CD8-positive, alpha-beta memory T cell (primary cell): Measurements from ENCODE around the gene MICA. TPM values are rescaled to one million over a fixed set of nuclear protein-coding genes. Genes with fewer than 3 reads are reported as not detected.

ENCODE experiments used
- CTCF ChIA-PET: fragments of 350-600 bp; sonication (Branson Sonifier 250); formaldehyde crosslinking; loops from one replicate; lab custom pipeline; 2021; ENCODE audit warnings: antibody characterized with exemption; lab: Charles Lee
- POLR2A ChIA-PET: fragments of 350-600 bp; sonication (Branson Sonifier 250); formaldehyde crosslinking; loops from one replicate; lab custom pipeline; 2021; ENCODE audit warnings: antibody characterized with exemption; lab: Charles Lee
- DNase-seq, 5 donors: peaks; one replicate each; pipeline versions ENCODE4 v3.0.0 to v3.0.0-alpha.2; 2020 to 2022; ENCODE audit warnings: mixed read lengths in 1 of 5
- H3K27ac ChIP-seq: one replicate; pipeline ENCODE4 v1.7.0; 2013; ENCODE audit warnings: low read depth, mild to moderate bottlenecking, low read length, moderate library complexity
- H3K27me3 ChIP-seq: 2 replicates; pipeline ENCODE4 v1.7.0; 2013; ENCODE audit warnings: low read length, mild to moderate bottlenecking; ENCODE audit not compliant: insufficient read depth, poor library complexity, severe bottlenecking
- H3K36me3 ChIP-seq: 2 replicates; pipeline ENCODE4 v1.7.0; 2013; ENCODE audit warnings: mild to moderate bottlenecking, low read length, moderate library complexity; ENCODE audit not compliant: insufficient read depth
- H3K4me1 ChIP-seq: 2 replicates; pipeline ENCODE4 v1.7.0; 2013; ENCODE audit warnings: mild to moderate bottlenecking, low read length, moderate library complexity; ENCODE audit not compliant: insufficient read depth
- H3K4me3 ChIP-seq: 2 replicates; pipeline ENCODE4 v1.7.0; 2013; ENCODE audit warnings: mild to moderate bottlenecking, low read length
- H3K9me3 ChIP-seq: 2 replicates; pipeline ENCODE4 v1.7.0; 2013; ENCODE audit warnings: mild to moderate bottlenecking, low read length
- H3K27ac Mint-ChIP-seq, 8 donors: one replicate each; pipeline ENCODE4 v1.8.0; 2020 to 2021; ENCODE audit warnings: mixed read lengths in 8 of 8, mild to moderate bottlenecking in 6 of 8, inconsistent platforms in 3 of 8, moderate library complexity in 3 of 8
- H3K27me3 Mint-ChIP-seq, 2 donors: one replicate each; pipeline ENCODE4 v1.8.0; 2020 to 2021; ENCODE audit warnings: mixed read lengths in 2 of 2, mild to moderate bottlenecking in 1 of 2, moderate library complexity in 1 of 2
- H3K36me3 Mint-ChIP-seq, 3 donors: one replicate each; pipeline ENCODE4 v1.8.0; 2020 to 2021; ENCODE audit warnings: mixed read lengths in 3 of 3, inconsistent platforms in 1 of 3, mild to moderate bottlenecking in 1 of 3
- H3K4me1 Mint-ChIP-seq, 3 donors: one replicate each; pipeline ENCODE4 v1.8.0; 2020 to 2021; ENCODE audit warnings: mixed read lengths in 3 of 3, inconsistent platforms in 1 of 3, mild to moderate bottlenecking in 1 of 3
- H3K4me3 Mint-ChIP-seq, 7 donors: one replicate each; pipeline ENCODE4 v1.8.0; 2020 to 2021; ENCODE audit warnings: mixed read lengths in 7 of 7, mild to moderate bottlenecking in 6 of 7, moderate library complexity in 4 of 7, inconsistent platforms in 2 of 7
- H3K9me3 Mint-ChIP-seq, 5 donors: one replicate each; pipeline ENCODE4 v1.8.0; 2020 to 2022; ENCODE audit warnings: mixed read lengths in 5 of 5, mild to moderate bottlenecking in 3 of 5, moderate library complexity in 2 of 5, inconsistent platforms in 1 of 5
- polyA plus RNA-seq: library from polyadenylated mRNA; unstranded; fragments of 300-500 nt; fragmentation: Illumina TruSeq; gene quantifications from one replicate; pipeline ENCODE4 v1.2.3, GENCODE V29; 2021
- total RNA-seq, 2 experiments: library from RNA; stranded (reverse); gene quantifications; one replicate each; pipeline ENCODE4 v1.2.3, GENCODE V29; 2021

The MICA gene
- total RNA-seq (10 to 100 TPM; 12.4 to 12.8 TPM), polyA plus RNA-seq (8.2 TPM)

- H3K27me3 ChIP-seq, result no peaks in the 10 kb centered on the region
- Mint-ChIP-seq H3K36me3 (peaks cover 0 to 12% (median 0%) of the 10 kb centered on the region in 3 donors), H3K27me3 (no peaks in the 10 kb centered on the region), H3K9me3 (no peaks in the 10 kb centered on the region), H3K27ac (peak within 1 kb of the TSS; percentile 82 to 98 (median 92)), H3K4me1 (peaks cover 73 to 85% (median 78%) of the 10 kb centered on the region in 3 donors), H3K4me3 (peak within 1 kb of the TSS; percentile 88 to 98 (median 92))
- H3K4me3 ChIP-seq, result peak within 1 kb of the TSS; percentile 76
- H3K36me3 ChIP-seq, result no peaks in the 10 kb centered on the region
- H3K27ac ChIP-seq, result peak within 1 kb of the TSS; percentile 57
- H3K4me1 ChIP-seq, result peaks cover 40% of the 10 kb centered on the region
- peak; percentile 58 to 81 (median 63) for DNase-seq
- H3K9me3 ChIP-seq, result no peaks in the 10 kb centered on the region
- ChIA-PET CTCF (interaction anchor here (1.1 to 1.5 kb wide), 2 partner anchors 39 to 206 kb away, joined by 4 to 5 read pairs; no protein-coding TSS in a partner anchor), POLR2A (interaction anchor here (0.5 kb wide), 1 partner anchor 1081 kb away, joined by 4 read pairs; no protein-coding TSS in a partner anchor)
These were observed at the start of gene MICA for GRCh38 chr6:31403283-31404060. TSS of gene MICA (plus strand) at chr6:31403595. CDS start at chr6:31403633, 38 bp downstream.

- H3K9me3 Mint-ChIP-seq, result peaks cover 0 to 3% (median 1%) of the 10 kb centered on the region in 5 donors
- peaks cover 26 to 60% (median 33%) of the 10 kb centered on the region in 3 donors for H3K36me3 Mint-ChIP-seq
- peak overlapping the region; percentile 99 for H3K27ac ChIP-seq
- peak overlapping the region; percentile 82 to 100 (median 98) for H3K27ac Mint-ChIP-seq
- POLR2A ChIA-PET, result interaction anchor here (0.5 to 5.7 kb wide), 10 partner anchors 7 to 740 kb away, joined by 3 to 42 read pairs (median 6); partner anchors contain the start of gene HLA-C
- H3K4me3 ChIP-seq, result peak overlapping the region; percentile 100
- peaks cover 0 to 37% of the 10 kb centered on the region in 2 donors for H3K27me3 Mint-ChIP-seq
- no peaks in the 10 kb centered on the region for H3K27me3 ChIP-seq
- H3K4me1 ChIP-seq, result peaks cover 51% of the 10 kb centered on the region
- H3K9me3 ChIP-seq, result no peaks in the 10 kb centered on the region
- H3K4me1 Mint-ChIP-seq, result peaks cover 69 to 77% (median 76%) of the 10 kb centered on the region in 3 donors
- peaks cover 31% of the 10 kb centered on the region for H3K36me3 ChIP-seq
- H3K4me3 Mint-ChIP-seq, result peak overlapping the region; percentile 96 to 100 (median 97)
- CTCF ChIA-PET, result interaction anchor here (0.9 to 1.4 kb wide), 3 partner anchors 12 to 157 kb away, joined by 3 to 6 read pairs (median 3); no protein-coding TSS in a partner anchor
- peak in 4 of 5 donors; percentile 22 to 55 (median 37) for DNase-seq
These were observed 49.1 kb upstream of the MICA start for GRCh38 chr6:31354158-31354863.

GRCh38 chr6:31354864-31355582 lies 48.4 kb upstream of the MICA start:
- Mint-ChIP-seq H3K9me3 (peaks cover 0 to 3% (median 1%) of the 10 kb centered on the region in 5 donors), H3K4me1 (peaks cover 71 to 78% (median 76%) of the 10 kb centered on the region in 3 donors), H3K4me3 (peak overlapping the region; percentile 96 to 100 (median 97)), H3K27me3 (peaks cover 0 to 37% of the 10 kb centered on the region in 2 donors), H3K27ac (peak overlapping the region; percentile 78 to 100 (median 98)), H3K36me3 (peaks cover 26 to 60% (median 33%) of the 10 kb centered on the region in 3 donors)
- no peaks in the 10 kb centered on the region for H3K27me3 ChIP-seq
- H3K4me3 ChIP-seq, result peak overlapping the region; percentile 100
- POLR2A ChIA-PET, result interaction anchor here (0.5 to 5.7 kb wide), 10 partner anchors 10 to 740 kb away, joined by 3 to 42 read pairs (median 5); partner anchors contain the start of gene HLA-C
- peaks cover 53% of the 10 kb centered on the region for H3K4me1 ChIP-seq
- no peaks in the 10 kb centered on the region for H3K9me3 ChIP-seq
- peak in 3 of 5 donors; percentile 10 to 24 (median 14) for DNase-seq
- H3K36me3 ChIP-seq, result peaks cover 31% of the 10 kb centered on the region
- CTCF ChIA-PET, result interaction anchor here (1.4 kb wide), 1 partner anchor 11 kb away, joined by 6 read pairs; no protein-coding TSS in a partner anchor
- peak overlapping the region; percentile 99 for H3K27ac ChIP-seq

DNA sequence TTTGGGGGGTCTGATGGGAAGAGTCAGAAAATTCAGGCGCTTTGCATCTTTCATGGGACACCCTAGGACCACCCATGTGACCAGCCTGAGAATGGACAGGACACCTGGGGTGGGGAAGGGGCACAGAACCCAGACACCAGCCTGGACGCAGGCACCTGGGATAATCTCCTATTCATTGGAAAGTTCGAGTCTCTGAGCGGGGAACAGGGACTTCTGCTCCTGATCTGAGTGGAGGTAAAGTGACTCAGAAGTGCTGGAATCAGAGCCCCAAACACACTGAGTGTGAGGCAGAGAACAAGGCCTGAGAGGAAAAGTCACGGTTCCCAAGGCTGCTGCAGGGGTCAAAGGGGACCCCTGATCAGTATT lies 47.8 kb upstream of the MICA start:
- Mint-ChIP-seq H3K4me1 (peaks cover 71 to 77% (median 76%) of the 10 kb centered on the region in 3 donors), H3K27ac (peak overlapping the region; percentile 78 to 100 (median 98)), H3K27me3 (peaks cover 2 to 37% of the 10 kb centered on the region in 2 donors), H3K4me3 (peak overlapping the region; percentile 96 to 100 (median 97)), H3K36me3 (peaks cover 26 to 60% (median 33%) of the 10 kb centered on the region in 3 donors), H3K9me3 (peaks cover 0 to 3% (median 1%) of the 10 kb centered on the region in 5 donors)
- ChIA-PET CTCF (no interaction called here), POLR2A (interaction anchor here (0.5 to 5.7 kb wide), 7 partner anchors 11 to 741 kb away, joined by 3 to 42 read pairs (median 5); partner anchors contain the start of gene HLA-C)
- H3K36me3 ChIP-seq, result peaks cover 31% of the 10 kb centered on the region
- peaks cover 53% of the 10 kb centered on the region for H3K4me1 ChIP-seq
- H3K4me3 ChIP-seq, result peak overlapping the region; percentile 100
- H3K27ac ChIP-seq, result peak overlapping the region; percentile 99
- no peaks in the 10 kb centered on the region for H3K27me3 ChIP-seq
- no peaks in the 10 kb centered on the region for H3K9me3 ChIP-seq
- peak in 3 of 5 donors; percentile 15 to 27 (median 25) for DNase-seq

DNA sequence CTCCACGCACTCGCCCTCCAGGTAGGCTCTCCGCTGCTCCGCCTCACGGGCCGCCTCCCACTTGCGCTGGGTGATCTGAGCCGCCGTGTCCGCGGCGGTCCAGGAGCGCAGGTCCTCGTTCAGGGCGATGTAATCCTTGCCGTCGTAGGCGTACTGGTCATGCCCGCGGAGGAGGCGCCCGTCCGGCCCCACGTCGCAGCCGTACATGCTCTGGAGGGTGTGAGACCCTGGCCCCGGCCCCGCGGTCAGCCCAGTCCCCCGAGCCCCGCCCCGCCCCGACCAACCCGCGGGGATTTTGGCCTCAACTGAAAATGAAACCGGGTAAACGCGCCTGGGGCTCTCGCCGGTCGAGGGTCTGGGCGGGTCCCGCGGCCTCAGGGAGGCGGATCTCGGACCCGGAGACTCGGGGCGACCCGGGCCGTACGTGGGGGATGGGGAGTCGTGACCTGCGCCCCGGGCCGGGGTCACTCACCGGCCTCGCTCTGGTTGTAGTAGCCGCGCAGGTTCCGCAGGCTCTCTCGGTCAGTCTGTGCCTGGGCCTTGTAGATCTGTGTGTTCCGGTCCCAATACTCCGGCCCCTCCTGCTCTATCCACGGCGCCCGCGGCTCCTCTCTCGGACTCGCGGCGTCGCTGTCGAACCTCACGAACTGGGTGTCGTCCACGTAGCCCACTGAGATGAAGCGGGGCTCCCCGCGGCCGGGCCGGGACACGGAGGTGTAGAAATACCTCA lies 47.0 kb upstream of the MICA start:
- Mint-ChIP-seq H3K27ac (peak overlapping the region; percentile 100), H3K4me1 (peaks cover 63 to 70% (median 69%) of the 10 kb centered on the region in 3 donors), H3K27me3 (peaks cover 6 to 37% of the 10 kb centered on the region in 2 donors), H3K4me3 (peak overlapping the region; percentile 96 to 100 (median 97)), H3K9me3 (peaks cover 0 to 4% (median 3%) of the 10 kb centered on the region in 5 donors), H3K36me3 (peaks cover 26 to 60% (median 33%) of the 10 kb centered on the region in 3 donors)
- Histone ChIP-seq H3K9me3 (no peaks in the 10 kb centered on the region), H3K27me3 (no peaks in the 10 kb centered on the region), H3K4me3 (peak overlapping the region; percentile 100), H3K27ac (peak overlapping the region; percentile 99), H3K4me1 (peaks cover 47% of the 10 kb centered on the region), H3K36me3 (peaks cover 31% of the 10 kb centered on the region)
- POLR2A ChIA-PET, result interaction anchor here (4.6 to 5.7 kb wide), 2 partner anchors 83 to 87 kb away, joined by 35 to 42 read pairs; partner anchors contain the start of gene HLA-C
- CTCF ChIA-PET, result no interaction called here
- peak in 4 of 5 donors; percentile 22 to 72 (median 47) for DNase-seq

DNA sequence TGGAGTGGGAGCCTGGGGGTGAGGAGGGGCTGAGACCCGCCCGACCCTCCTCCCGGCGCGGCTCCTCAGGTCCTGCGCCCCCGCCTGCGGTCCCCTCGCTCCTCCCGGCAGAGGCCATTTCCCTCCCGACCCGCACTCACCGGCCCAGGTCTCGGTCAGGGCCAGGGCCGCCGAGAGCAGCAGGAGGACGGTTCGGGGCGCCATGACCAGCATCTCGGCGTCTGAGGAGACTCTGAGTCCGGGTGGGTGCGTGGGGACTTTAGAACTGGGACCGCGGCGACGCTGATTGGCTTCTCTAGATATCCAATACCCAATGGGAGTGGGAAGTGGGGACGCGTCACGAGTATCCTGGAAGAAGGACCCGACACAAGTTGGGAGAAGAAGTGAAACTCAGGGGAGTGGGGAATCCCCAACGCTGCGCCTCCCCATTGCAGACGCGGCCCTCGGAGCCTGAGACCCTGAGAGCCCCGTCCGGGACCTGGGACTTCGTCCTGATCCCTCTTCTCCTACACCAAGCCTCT lies 46.4 kb upstream of the MICA start, which contains the start of gene HLA-B:
TSS of gene HLA-B (minus strand) at position 234 of the 521 bp plus-strand sequence. CDS start at position 213, 21 bp downstream.
- peak within 1 kb of the TSS; percentile 100 for H3K27ac Mint-ChIP-seq
- Histone ChIP-seq H3K4me1 (peaks cover 43% of the 10 kb centered on the region), H3K27ac (peak within 1 kb of the TSS; percentile 99), H3K9me3 (no peaks in the 10 kb centered on the region), H3K36me3 (peaks cover 31% of the 10 kb centered on the region), H3K4me3 (peak within 1 kb of the TSS; percentile 100), H3K27me3 (no peaks in the 10 kb centered on the region)
- H3K9me3 Mint-ChIP-seq, result peaks cover 0 to 4% (median 3%) of the 10 kb centered on the region in 5 donors
- ChIA-PET CTCF (interaction anchor here (0.8 to 1.0 kb wide), 2 partner anchors 10 to 160 kb away, joined by 4 to 5 read pairs; no protein-coding TSS in a partner anchor), POLR2A (interaction anchor here (0.9 to 5.7 kb wide), 5 partner anchors 10 to 159 kb away, joined by 4 to 35 read pairs (median 9); partner anchors contain the start of gene HLA-C)
- H3K4me1 Mint-ChIP-seq, result peaks cover 58 to 64% (median 62%) of the 10 kb centered on the region in 3 donors
- H3K27me3 Mint-ChIP-seq, result peaks cover 8 to 36% of the 10 kb centered on the region in 2 donors
- H3K4me3 Mint-ChIP-seq, result peak within 1 kb of the TSS; percentile 96 to 100 (median 97)
- H3K36me3 Mint-ChIP-seq, result peaks cover 26 to 58% (median 33%) of the 10 kb centered on the region in 3 donors
- peak; percentile 77 to 94 (median 84) for DNase-seq
